T-cell (primary cell): Measurements from ENCODE around the gene KIAA0513. TPM values are rescaled to one million over a fixed set of nuclear protein-coding genes. Genes with fewer than 3 reads are reported as not detected.

ENCODE experiments used
- ATAC-seq, 4 experiments: fragments of 200-7000 bp in 3 of 4; fragments of 150-1000 bp in 1 of 4; cut with Tn5 transposase; replicated peaks in 1 of 4; 1 replicate in 3 of 4; 2 replicates in 1 of 4; pipeline ENCODE4 v1.10.0; 2021; ENCODE audit warnings: moderate library complexity in 3 of 4, mild to moderate bottlenecking in 2 of 4, moderate number of reproducible peaks in 1 of 4
- CTCF ChIA-PET, 2 donors: fragments of 300-600 bp; sonication (Branson Sonifier 250); formaldehyde crosslinking; loops; one replicate each; lab custom pipeline; 2022; ENCODE audit warnings: antibody characterized with exemption in 2 of 2; lab: Charles Lee
- POLR2A ChIA-PET, 2 donors: fragments of 300-600 bp; sonication (Branson Sonifier 250); formaldehyde crosslinking; loops; one replicate each; lab custom pipeline; 2022; ENCODE audit warnings: antibody characterized with exemption in 2 of 2; lab: Charles Lee
- DNase-seq, 35 experiments: peaks; one replicate each; pipeline versions ENCODE4 v3.0.0 to v3.0.0-alpha.2; 2013 to 2023
- H3K27ac ChIP-seq: one replicate; pipeline ENCODE4 v1.5.1; 2013; ENCODE audit warnings: low read length
- H3K27me3 ChIP-seq, 2 experiments: replicated peaks in 1 of 2; 1 replicate in 1 of 2; 2 replicates in 1 of 2; pipeline versions ENCODE4 v1.6.1 to v1.7.0; 2013; ENCODE audit warnings: low read length in 1 of 2, mixed read lengths in 1 of 2; ENCODE audit not compliant: control insufficient read depth in 2 of 2, insufficient read depth in 2 of 2; ENCODE audit errors: extremely low read depth in 1 of 2
- H3K36me3 ChIP-seq, 2 donors: 1 replicate in 1 of 2; 2 replicates in 1 of 2; pipeline versions ENCODE4 v1.6.1 to v1.7.0; 2013; ENCODE audit warnings: low read length in 1 of 2; ENCODE audit not compliant: control insufficient read depth in 2 of 2, insufficient read depth in 1 of 2; ENCODE audit errors: extremely low read depth in 1 of 2
- H3K4me1 ChIP-seq, 2 experiments: 1 replicate in 1 of 2; 2 replicates in 1 of 2; pipeline versions ENCODE4 v1.6.1 to v1.7.0; 2013; ENCODE audit warnings: low read length in 2 of 2, mixed read lengths in 1 of 2; ENCODE audit not compliant: insufficient read depth in 2 of 2, control insufficient read depth in 1 of 2; ENCODE audit errors: extremely low read depth in 1 of 2
- H3K4me3 ChIP-seq, 2 donors: 1 replicate in 1 of 2; 2 replicates in 1 of 2; pipeline versions ENCODE4 v1.5.1 to v1.7.0; 2013; ENCODE audit warnings: mild to moderate bottlenecking in 2 of 2, low read length in 1 of 2, moderate library complexity in 1 of 2; ENCODE audit not compliant: control insufficient read depth in 1 of 2; ENCODE audit errors: extremely low read depth in 1 of 2
- H3K9me3 ChIP-seq: 2 replicates; pipeline ENCODE4 v1.7.0; 2013
- H3K27ac Mint-ChIP-seq, 2 donors: one replicate each; pipeline ENCODE4 v1.8.0; 2020 to 2021; ENCODE audit warnings: mild to moderate bottlenecking in 2 of 2, mixed read lengths in 2 of 2
- H3K27me3 Mint-ChIP-seq, 2 donors: one replicate each; pipeline ENCODE4 v1.8.0; 2021 to 2022; ENCODE audit warnings: mixed read lengths in 2 of 2
- H3K36me3 Mint-ChIP-seq: one replicate; pipeline ENCODE4 v1.8.0; 2021; ENCODE audit warnings: mixed read lengths
- H3K4me1 Mint-ChIP-seq, 3 donors: one replicate each; pipeline ENCODE4 v1.8.0; 2020 to 2022; ENCODE audit warnings: mixed read lengths in 3 of 3, mild to moderate bottlenecking in 1 of 3
- H3K4me3 Mint-ChIP-seq, 3 donors: one replicate each; pipeline ENCODE4 v1.8.0; 2020 to 2022; ENCODE audit warnings: mild to moderate bottlenecking in 3 of 3, mixed read lengths in 3 of 3, moderate library complexity in 3 of 3
- H3K9me3 Mint-ChIP-seq, 3 donors: one replicate each; pipeline ENCODE4 v1.8.0; 2020 to 2022; ENCODE audit warnings: mixed read lengths in 3 of 3
- WGBS: methylation state at CpG from one replicate; pipeline ENCODE4 v1.1.5; 2013; ENCODE audit warnings: missing lambda C conversion rate; ENCODE audit not compliant: insufficient coverage; 5-methylcytosine and 5-hydroxymethylcytosine counted together
- total RNA-seq, 35 experiments: library from RNA in 6 of 35; stranded (reverse) in 6 of 35; fragments of 120-200 nt in 1 of 35; gene quantifications; one replicate each; pipeline versions ENCODE4 v1.2.1 to v1.2.4 and lab custom pipeline; 2013 to 2026

The KIAA0513 gene
- total RNA-seq, 5 donors from 2014 or later (not counting 1 experiment from before 2014, with no cell fraction given), result 9.2 to 19.7 (median 17.2) TPM

DNA sequence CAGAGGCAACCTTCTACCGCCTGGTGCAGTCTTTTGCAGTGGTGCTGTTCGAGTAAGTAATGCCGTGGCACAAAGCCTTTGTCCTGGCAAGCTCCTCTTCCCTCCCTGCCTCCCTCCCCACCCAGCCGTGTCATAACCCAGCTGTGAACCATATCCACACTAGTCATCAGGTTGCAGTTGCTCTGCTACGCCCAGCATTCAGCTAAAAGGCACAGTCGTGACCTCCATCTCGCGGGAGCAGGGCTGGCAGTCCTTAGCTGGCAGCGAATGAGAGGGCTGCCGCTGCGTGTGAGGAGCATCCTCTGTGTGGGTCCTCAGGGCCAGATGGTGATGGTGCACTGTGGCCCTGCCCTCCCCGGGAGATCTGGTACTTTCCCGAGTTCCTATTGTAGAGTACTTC is 45.4 kb downstream of the KIAA0513 start:
- H3K4me3 ChIP-seq, result no peak overlapping the region
- peaks cover 0 to 3% of the 10 kb centered on the region in 2 experiments for H3K27me3 ChIP-seq
- Mint-ChIP-seq H3K4me3 (no peak overlapping the region), H3K36me3 (peaks cover 39% of the 10 kb centered on the region), H3K9me3 (no peaks in the 10 kb centered on the region), H3K27me3 (no peaks in the 10 kb centered on the region), H3K4me1 (no peaks in the 10 kb centered on the region), H3K27ac (no peak overlapping the region)
- no peaks in the 10 kb centered on the region for H3K9me3 ChIP-seq
- ChIA-PET POLR2A (interaction anchor here in 1 of 2 donors (0.5 to 0.6 kb wide), 3 partner anchors 18 to 708 kb away, joined by 4 to 9 read pairs (median 8); no protein-coding TSS in a partner anchor), CTCF (no interaction called here)
- H3K27ac ChIP-seq, result no peak overlapping the region
- 95% methylated on average over 11 of the region's 13 CpGs for WGBS
- DNase-seq, result no peak
- H3K36me3 ChIP-seq, result peaks cover 7 to 70% of the 10 kb centered on the region in 2 donors
- no peak for ATAC-seq
- no peaks in the 10 kb centered on the region for H3K4me1 ChIP-seq

DNA sequence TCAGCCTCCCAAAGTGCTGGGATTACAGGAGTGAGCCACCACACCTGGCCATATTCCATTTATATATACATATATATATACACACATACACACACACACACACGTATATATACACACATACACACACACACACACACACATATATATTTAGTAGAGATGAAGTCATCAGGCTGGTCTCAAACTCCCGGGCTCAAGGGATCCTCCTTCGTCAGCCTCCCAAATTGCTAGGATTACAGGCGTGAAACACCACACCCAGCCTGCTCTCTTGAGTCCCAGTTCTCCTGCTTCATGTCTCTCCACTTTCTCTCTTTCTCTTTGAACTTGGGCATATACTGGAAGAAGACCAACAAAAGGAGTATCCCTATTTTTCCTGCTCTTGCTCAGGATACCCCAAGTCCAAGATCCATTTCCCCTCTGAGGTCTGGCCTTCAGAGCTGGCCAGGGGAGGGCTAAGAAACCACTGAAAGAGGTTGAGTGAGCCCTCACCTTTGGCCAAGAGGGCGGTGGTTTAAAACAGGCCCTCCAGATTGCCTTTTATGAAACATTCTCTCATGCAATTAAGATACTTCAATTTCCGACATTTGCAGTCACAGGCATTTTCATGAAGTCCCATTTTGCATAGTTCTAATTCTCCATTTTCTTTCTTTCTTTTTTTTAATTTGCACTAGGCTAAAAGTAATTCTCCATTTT is 46.8 kb downstream of the KIAA0513 start:
- Histone ChIP-seq H3K9me3 (no peaks in the 10 kb centered on the region), H3K27me3 (peaks cover 0 to 3% of the 10 kb centered on the region in 2 experiments), H3K36me3 (peaks cover 7 to 74% of the 10 kb centered on the region in 2 donors), H3K4me3 (no peak overlapping the region), H3K4me1 (no peaks in the 10 kb centered on the region), H3K27ac (no peak overlapping the region)
- no peak for DNase-seq
- no peaks in the 10 kb centered on the region for H3K4me1 Mint-ChIP-seq
- ATAC-seq, result no peak
- 86% methylated on average over 3 of the region's 6 CpGs for WGBS
- H3K27ac Mint-ChIP-seq, result no peak overlapping the region
- POLR2A ChIA-PET, result no interaction called here
- no peaks in the 10 kb centered on the region for H3K9me3 Mint-ChIP-seq
- H3K36me3 Mint-ChIP-seq, result peaks cover 43% of the 10 kb centered on the region
- H3K4me3 Mint-ChIP-seq, result no peak overlapping the region
- H3K27me3 Mint-ChIP-seq, result no peaks in the 10 kb centered on the region
- CTCF ChIA-PET, result no interaction called here

DNA sequence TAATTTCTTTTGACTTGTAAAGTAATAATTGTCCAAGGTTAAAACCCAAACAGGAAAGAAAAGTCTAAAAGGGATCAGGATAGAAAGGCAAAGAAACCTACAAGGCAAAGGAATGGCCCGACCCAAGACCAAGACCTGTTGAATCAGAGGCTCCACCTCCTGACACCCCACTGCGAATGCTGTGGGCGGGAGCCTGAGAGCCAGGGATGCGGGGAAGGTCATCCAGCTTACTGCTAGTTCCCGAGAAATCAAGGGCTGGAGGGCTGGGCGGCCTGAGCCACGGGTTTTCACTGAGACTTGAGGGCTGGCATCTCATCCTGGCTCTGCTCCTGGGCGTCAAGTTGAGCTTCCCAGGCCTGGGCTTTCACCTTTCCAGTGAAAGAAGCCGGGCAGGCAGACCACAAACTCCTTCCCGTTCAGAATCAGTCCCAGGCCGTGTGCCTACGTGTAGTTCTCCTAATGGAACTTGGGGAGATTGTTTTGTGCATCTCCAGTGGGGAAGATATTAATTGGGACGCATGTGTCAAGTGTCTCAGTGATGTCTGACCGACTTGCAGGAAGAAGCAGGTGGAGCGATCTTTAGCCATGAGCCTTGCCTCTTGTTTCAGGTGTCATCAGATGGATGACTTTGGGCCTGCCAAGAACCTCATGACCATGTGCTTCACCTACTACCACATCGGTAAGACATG is 47.8 kb downstream of the KIAA0513 start:
- Histone ChIP-seq H3K9me3 (no peaks in the 10 kb centered on the region), H3K27ac (no peak overlapping the region), H3K36me3 (peaks cover 7 to 67% of the 10 kb centered on the region in 2 donors), H3K4me1 (no peaks in the 10 kb centered on the region), H3K4me3 (no peak overlapping the region), H3K27me3 (no peaks in the 10 kb centered on the region)
- Mint-ChIP-seq H3K36me3 (peaks cover 45% of the 10 kb centered on the region), H3K4me3 (no peak overlapping the region), H3K27me3 (no peaks in the 10 kb centered on the region), H3K27ac (no peak overlapping the region), H3K9me3 (no peaks in the 10 kb centered on the region), H3K4me1 (no peaks in the 10 kb centered on the region)
- CTCF ChIA-PET, result no interaction called here
- no peak for DNase-seq
- POLR2A ChIA-PET, result no interaction called here
- no peak for ATAC-seq
- WGBS, result 94% methylated on average over 11 of the region's 16 CpGs

DNA sequence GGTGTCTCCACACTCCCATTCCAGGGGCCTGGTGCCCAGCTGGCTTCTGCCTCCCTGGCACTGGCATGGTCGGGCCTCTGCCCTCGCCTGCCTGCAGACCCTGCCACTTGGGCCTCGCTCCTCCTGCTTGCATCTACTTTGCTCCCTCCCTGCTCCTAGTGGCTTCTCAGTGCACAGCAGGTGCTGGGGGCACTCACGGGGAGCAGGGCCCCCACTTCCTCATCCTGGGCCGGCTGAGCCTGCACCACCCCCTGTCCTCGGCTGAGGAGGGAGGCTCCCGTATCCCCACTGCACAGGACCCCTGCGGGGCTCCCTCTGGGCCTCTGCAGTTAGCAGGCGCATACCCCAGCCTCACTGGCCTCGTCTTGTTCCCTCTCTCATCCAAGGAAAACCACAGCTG is 49.4 kb downstream of the KIAA0513 start:
- Mint-ChIP-seq H3K27me3 (no peaks in the 10 kb centered on the region), H3K4me1 (no peaks in the 10 kb centered on the region), H3K4me3 (no peak overlapping the region), H3K36me3 (peaks cover 37% of the 10 kb centered on the region), H3K9me3 (no peaks in the 10 kb centered on the region), H3K27ac (no peak overlapping the region)
- H3K27me3 ChIP-seq, result no peaks in the 10 kb centered on the region
- WGBS, result 61% methylated on average over 8 of the region's 10 CpGs
- no peaks in the 10 kb centered on the region for H3K9me3 ChIP-seq
- H3K4me1 ChIP-seq, result no peaks in the 10 kb centered on the region
- H3K4me3 ChIP-seq, result no peak overlapping the region
- no peak for ATAC-seq
- H3K36me3 ChIP-seq, result peaks cover 11 to 60% of the 10 kb centered on the region in 2 donors
- ChIA-PET CTCF (interaction anchor here in 1 of 2 donors (1.0 kb wide), 1 partner anchor 10 kb away, joined by 3 read pairs; no protein-coding TSS in a partner anchor), POLR2A (no interaction called here)
- H3K27ac ChIP-seq, result no peak overlapping the region
- peak in 1 of 35 experiments; percentile 16 for DNase-seq

DNA sequence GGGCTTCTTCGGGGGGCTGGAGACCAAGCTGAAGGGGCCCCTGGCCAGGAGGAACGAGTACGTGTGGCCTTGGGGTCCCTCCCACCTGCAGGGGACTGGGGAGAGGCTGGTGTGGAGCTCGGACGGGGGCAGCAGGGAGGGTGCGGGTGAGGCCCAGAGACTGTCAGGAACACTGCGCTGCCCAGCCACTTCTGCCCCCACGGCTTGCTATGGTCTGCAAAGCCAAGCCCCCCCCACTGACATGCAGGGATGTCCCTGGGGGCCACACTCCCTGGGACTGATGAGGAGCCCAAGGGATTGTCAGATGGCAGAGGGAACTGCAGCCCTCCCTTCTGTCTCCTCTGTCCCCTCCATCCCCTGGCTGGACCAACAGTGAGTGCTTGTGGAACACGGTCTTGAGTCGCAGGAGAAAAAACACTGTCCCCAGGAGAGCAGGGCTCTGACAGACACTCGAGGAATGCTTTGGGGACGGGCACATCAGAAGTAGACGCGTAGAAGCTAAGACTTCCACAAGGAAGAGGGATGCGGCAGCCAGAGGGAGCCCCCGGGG is 50.1 kb downstream of the KIAA0513 start:
- ATAC-seq, result no peak
- H3K27ac ChIP-seq, result no peak overlapping the region
- H3K9me3 ChIP-seq, result no peaks in the 10 kb centered on the region
- peaks cover 13 to 54% of the 10 kb centered on the region in 2 donors for H3K36me3 ChIP-seq
- ChIA-PET CTCF (no interaction called here), POLR2A (no interaction called here)
- no peaks in the 10 kb centered on the region for H3K27me3 Mint-ChIP-seq
- H3K9me3 Mint-ChIP-seq, result no peaks in the 10 kb centered on the region
- WGBS, result 85% methylated on average over 13 of the region's 16 CpGs
- H3K4me1 Mint-ChIP-seq, result peaks cover 3 to 5% (median 4%) of the 10 kb centered on the region in 3 donors
- DNase-seq, result no peak
- peaks cover 37% of the 10 kb centered on the region for H3K36me3 Mint-ChIP-seq
- H3K27ac Mint-ChIP-seq, result no peak overlapping the region
- no peak overlapping the region for H3K4me3 Mint-ChIP-seq
- no peak overlapping the region for H3K4me3 ChIP-seq
- no peaks in the 10 kb centered on the region for H3K27me3 ChIP-seq
- no peaks in the 10 kb centered on the region for H3K4me1 ChIP-seq

DNA sequence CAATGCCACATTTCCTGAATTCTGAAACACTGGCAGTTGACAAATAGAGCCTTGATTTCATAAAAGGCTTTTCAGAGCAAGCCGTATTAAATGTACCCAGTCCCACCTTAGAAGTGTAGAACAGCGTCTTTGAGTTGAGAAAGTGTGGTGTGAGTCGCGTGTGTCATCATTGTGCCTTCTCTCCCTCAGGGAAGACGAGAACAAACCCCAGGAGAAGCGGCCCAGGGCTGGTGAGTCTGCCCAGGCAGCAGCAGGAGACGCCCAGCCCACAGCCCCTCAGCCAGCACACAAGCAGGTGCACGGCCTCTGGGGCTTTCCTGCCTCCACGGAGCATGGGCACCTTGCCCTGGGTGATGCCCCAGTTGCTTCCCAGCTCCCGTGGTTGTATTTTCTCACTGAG is 50.6 kb downstream of the KIAA0513 start:
- Mint-ChIP-seq H3K27me3 (no peaks in the 10 kb centered on the region), H3K9me3 (no peaks in the 10 kb centered on the region), H3K36me3 (peaks cover 32% of the 10 kb centered on the region), H3K4me3 (no peak overlapping the region), H3K27ac (no peak overlapping the region), H3K4me1 (peaks cover 4 to 10% (median 8%) of the 10 kb centered on the region in 3 donors)
- no peaks in the 10 kb centered on the region for H3K9me3 ChIP-seq
- peaks cover 9 to 49% of the 10 kb centered on the region in 2 donors for H3K36me3 ChIP-seq
- 66% methylated on average over 6 of the region's 10 CpGs for WGBS
- ATAC-seq (no peak), DNase-seq (no peak)
- no peak overlapping the region for H3K27ac ChIP-seq
- ChIA-PET CTCF (no interaction called here), POLR2A (no interaction called here)
- no peak overlapping the region for H3K4me3 ChIP-seq
- peaks cover 2 to 4% of the 10 kb centered on the region in 2 experiments for H3K4me1 ChIP-seq
- H3K27me3 ChIP-seq, result no peaks in the 10 kb centered on the region
